Measurements from ENCODE around the gene TFDP3. TPM values are rescaled to one million over a fixed set of nuclear protein-coding genes. Genes with fewer than 3 reads are reported as not detected.

Gene TFDP3
- total RNA-seq, 2 donors from 2014 or later: not detected

DNA sequence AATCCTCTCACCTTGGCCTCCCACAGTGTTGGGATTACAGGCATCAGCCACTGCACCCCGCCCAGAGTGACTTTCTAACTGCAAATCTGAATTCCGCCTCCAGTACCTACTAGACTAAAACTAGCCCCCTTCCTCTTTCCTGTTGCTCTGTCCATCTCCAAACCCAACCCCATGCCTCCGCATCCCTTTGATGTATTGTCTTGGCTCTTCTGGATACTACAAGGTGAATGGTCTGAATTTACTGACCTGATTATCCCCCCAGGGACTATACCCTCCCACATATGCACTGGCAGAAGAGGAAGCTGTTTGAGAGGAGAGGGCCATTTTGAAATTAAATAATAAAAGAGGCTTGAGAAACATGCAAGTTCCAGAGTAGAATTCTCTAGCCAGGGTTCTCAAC, 17.7 kb upstream of the TFDP3 start:
- no peak for TF ChIP-seq CTCF (IDR thresholded peaks at IDR 0.05)
- no peak for ATAC-seq (ENCODE audit: insufficient number of reproducible peaks, low FRiP score, low read depth)

GRCh38 chrX:133232331-133232730, 14.2 kb upstream of the TFDP3 start:
- no peak overlapping the region for H3K4me3 ChIP-seq
- no peak for TF ChIP-seq CTCF (IDR thresholded peaks at IDR 0.05)
- DNase-seq (ENCODE audit: low spot score): no peak

More for the DNA sequence above, 17.7 kb upstream of the TFDP3 start:
- no peaks in the 10 kb centered on the region for H3K4me1 ChIP-seq (ENCODE audit: control insufficient read depth in 1 of 2, low read depth in 2 of 2)
- no peaks in the 10 kb centered on the region for H3K9me3 ChIP-seq
- H3K27me3 ChIP-seq (replicated peaks; ENCODE audit: insufficient read depth): no peaks in the 10 kb centered on the region
- H3K27ac ChIP-seq: no peak overlapping the region
- no peak for DNase-seq (ENCODE audit: low spot score)
- H3K4me3 ChIP-seq: no peak overlapping the region
- no peaks in the 10 kb centered on the region for H3K36me3 ChIP-seq

GRCh38 chrX:133229361-133229760, 11.2 kb upstream of the TFDP3 start:
- ATAC-seq (ENCODE audit: insufficient number of reproducible peaks, low FRiP score, low read depth) (no peak), DNase-seq (ENCODE audit: low spot score) (no peak)
- no peak overlapping the region for H3K4me3 ChIP-seq
- H3K27ac ChIP-seq: no peak overlapping the region
- no peak for TF ChIP-seq CTCF (IDR thresholded peaks at IDR 0.05)
- no peaks in the 10 kb centered on the region for H3K36me3 ChIP-seq
- no peaks in the 10 kb centered on the region for H3K9me3 ChIP-seq
- H3K27me3 ChIP-seq (replicated peaks; ENCODE audit: insufficient read depth): no peaks in the 10 kb centered on the region
- H3K4me1 ChIP-seq (ENCODE audit: control insufficient read depth in 1 of 2, low read depth in 2 of 2): no peaks in the 10 kb centered on the region

More at GRCh38 chrX:133232331-133232730, 14.2 kb upstream of the TFDP3 start:
- Histone ChIP-seq H3K4me1 (ENCODE audit: control insufficient read depth in 1 of 2, low read depth in 2 of 2) (no peaks in the 10 kb centered on the region), H3K27me3 (replicated peaks; ENCODE audit: insufficient read depth) (no peaks in the 10 kb centered on the region), H3K36me3 (no peaks in the 10 kb centered on the region), H3K9me3 (no peaks in the 10 kb centered on the region), H3K27ac (no peak overlapping the region)
- ATAC-seq (ENCODE audit: insufficient number of reproducible peaks, low FRiP score, low read depth): no peak

GRCh38 chrX:133215747-133216146, 2.4 kb downstream of the TFDP3 start:
- H3K4me1 ChIP-seq (ENCODE audit: control insufficient read depth in 1 of 2, low read depth in 2 of 2): no peaks in the 10 kb centered on the region
- H3K27ac ChIP-seq: no peak overlapping the region
- no peak for TF ChIP-seq CTCF (IDR thresholded peaks at IDR 0.05)
- H3K9me3 ChIP-seq: no peaks in the 10 kb centered on the region
- H3K27me3 ChIP-seq (replicated peaks; ENCODE audit: insufficient read depth): no peaks in the 10 kb centered on the region
- H3K4me3 ChIP-seq: no peak overlapping the region
- ATAC-seq (ENCODE audit: insufficient number of reproducible peaks, low FRiP score, low read depth) (no peak), DNase-seq (ENCODE audit: low spot score) (no peak)
- no peaks in the 10 kb centered on the region for H3K36me3 ChIP-seq

- ATAC-seq (ENCODE audit: insufficient number of reproducible peaks, low FRiP score, low read depth): no peak
- DNase-seq (ENCODE audit: low spot score): no peak
- Histone ChIP-seq H3K27me3 (replicated peaks; ENCODE audit: insufficient read depth) (no peaks in the 10 kb centered on the region), H3K4me1 (ENCODE audit: control insufficient read depth in 1 of 2, low read depth in 2 of 2) (no peaks in the 10 kb centered on the region), H3K9me3 (no peaks in the 10 kb centered on the region), H3K27ac (no peak overlapping the region), H3K36me3 (no peaks in the 10 kb centered on the region), H3K4me3 (no peak overlapping the region)
- TF ChIP-seq CTCF (IDR thresholded peaks at IDR 0.05): no peak
These were observed 3.1 kb downstream of the TFDP3 start for GRCh38 chrX:133215017-133215416.

Data from thoracic aorta (tissue), 2 donors.